GM21423 (cell line): Measurements from ENCODE around the gene MAPK1.
"Not testable (repeated sequence)": the region's sequence is repeated elsewhere in the genome, so short reads cannot be mapped to it uniquely, and the experiment has no call there.

Experiments
- ATAC-seq: cut with Tn5 transposase; IDR thresholded peaks from one replicate; pipeline ENCODE4 v1.9.1; 2021; ENCODE audit warnings: mild to moderate bottlenecking, moderate library complexity; ENCODE audit not compliant: unreplicated experiment

The MAPK1 gene

DNA sequence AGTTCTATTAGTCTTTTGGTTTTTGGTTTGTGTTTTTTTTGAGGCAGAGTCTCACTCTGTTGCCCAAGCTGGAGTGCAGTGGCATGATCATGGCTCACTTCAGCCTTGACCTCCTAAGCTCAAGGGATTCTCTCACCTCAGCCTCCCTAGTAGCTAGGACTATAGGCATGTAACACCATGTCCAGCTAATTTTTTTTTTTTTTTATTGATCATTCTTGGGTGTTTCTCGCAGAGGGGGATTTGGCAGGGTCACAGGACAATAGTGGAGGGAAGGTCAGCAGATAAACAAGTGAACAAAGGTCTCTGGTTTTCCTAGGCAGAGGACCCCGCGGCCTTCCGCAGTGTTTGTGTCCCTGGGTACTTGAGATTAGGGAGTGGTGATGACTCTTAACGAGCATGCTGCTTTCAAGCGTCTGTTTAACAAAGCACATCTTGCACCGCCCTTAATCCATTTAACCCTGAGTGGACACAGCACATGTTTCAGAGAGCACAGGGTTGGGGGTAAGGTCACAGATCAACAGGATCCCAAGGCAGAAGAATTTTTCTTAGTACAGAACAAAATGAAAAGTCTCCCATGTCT lies 15.4 kb upstream of the MAPK1 start:
- not testable (repeated sequence) for ATAC-seq

DNA sequence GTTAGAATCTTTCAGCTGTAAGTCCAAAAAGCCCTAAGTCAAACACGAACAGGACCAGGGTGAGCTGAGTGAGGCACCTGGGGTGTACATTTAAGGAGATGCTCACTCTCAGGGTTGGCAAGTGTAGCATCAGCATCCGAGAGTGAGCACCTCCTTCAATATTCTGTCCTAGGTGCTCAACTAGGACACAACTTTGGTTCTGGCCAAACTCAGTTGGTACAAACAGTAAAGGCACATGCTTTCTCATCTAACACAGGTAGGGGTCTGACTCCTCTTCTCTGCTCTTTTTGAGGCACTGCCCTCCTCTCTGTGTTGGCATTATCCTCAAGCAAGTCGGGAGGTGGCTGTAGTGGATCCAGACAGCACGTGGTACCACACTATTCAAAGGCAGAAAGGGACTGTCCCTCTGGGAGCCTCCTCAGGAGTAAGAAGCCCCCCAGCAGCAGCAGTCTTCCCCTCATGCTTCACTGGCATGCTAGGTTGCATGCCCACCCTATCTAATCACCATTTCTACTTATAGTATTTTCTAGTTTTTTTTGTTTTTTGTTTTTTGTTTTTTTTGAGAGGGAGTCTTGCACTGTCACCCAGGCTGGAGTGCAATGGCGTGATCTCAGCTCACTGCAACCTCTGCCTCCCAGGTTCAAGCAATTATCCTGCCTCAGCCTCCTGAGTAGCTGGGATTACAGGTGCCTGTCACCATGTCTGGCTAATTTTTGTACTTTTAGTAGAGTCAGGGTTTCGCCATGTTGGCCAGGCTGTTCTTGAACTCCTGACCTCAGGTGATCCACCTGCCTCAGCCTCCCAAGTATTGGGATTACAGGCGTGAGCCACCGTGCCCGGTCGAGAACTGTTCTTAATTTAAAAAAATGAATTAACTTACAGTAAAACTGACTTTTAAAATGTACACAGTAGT lies 14.7 kb upstream of the MAPK1 start:
- ATAC-seq: no peak

- no peak for ATAC-seq
Measured at GRCh38 chr22:21876486-21877176, 9.2 kb upstream of the MAPK1 start.

DNA sequence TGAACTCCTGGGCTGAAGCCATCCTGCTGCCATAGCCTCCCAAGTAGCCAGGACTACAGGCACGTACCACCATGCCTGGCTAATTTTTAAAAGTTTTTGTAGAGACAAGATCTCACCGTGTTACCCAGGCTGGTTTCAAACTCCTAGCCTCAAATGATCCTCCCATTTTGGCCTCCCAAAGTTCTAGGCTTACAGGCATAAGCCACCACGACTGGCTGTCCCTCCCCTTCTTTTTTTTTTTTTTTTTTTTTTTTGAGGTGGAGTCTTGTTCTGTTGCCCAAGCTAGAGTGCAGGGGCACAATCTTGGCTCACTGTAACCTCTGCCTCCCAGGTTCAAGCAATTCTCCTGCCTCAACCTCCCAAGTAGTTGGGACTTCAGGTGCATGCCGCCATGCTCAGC lies 7.5 kb upstream of the MAPK1 start:
- not testable (repeated sequence) for ATAC-seq

GRCh38 chr22:21873619-21874018 lies 6.2 kb upstream of the MAPK1 start:
- ATAC-seq: no peak

DNA sequence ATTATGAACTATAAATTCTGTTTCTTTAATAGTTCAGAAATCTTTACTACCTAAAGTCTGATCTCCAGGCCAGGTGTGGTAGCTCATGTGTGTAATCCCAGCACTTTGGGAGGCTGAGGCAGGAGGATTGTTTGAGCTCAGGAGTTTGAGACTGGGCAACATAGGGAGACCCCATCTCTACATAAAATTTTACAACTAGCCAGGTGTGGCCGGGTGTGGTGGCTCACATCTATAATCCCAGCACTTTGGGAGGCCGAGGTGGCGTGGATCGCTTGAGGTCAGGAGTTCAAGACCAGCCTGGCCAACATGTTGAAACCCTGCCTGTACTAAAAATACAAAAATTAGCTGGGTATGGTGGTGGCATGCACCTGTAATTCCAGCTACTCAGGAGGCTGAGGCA lies 5.3 kb upstream of the MAPK1 start:
- ATAC-seq: not testable (repeated sequence)

- ATAC-seq: no peak
Measured at GRCh38 chr22:21868651-21869050, 1.2 kb upstream of the MAPK1 start.

GRCh38 chr22:21866833-21867527 lies 465 bp downstream of the MAPK1 start:
- peak; percentile 24 for ATAC-seq

GRCh38 chr22:21865041-21865440 lies 2.4 kb downstream of the MAPK1 start:
- no peak for ATAC-seq

- ATAC-seq: no peak
Measured at GRCh38 chr22:21862386-21863245, 4.8 kb downstream of the MAPK1 start.

GRCh38 chr22:21861851-21862250 lies 5.6 kb downstream of the MAPK1 start:
- ATAC-seq: no peak

GRCh38 chr22:21861264-21861848 lies 6.1 kb downstream of the MAPK1 start:
- ATAC-seq: no peak

DNA sequence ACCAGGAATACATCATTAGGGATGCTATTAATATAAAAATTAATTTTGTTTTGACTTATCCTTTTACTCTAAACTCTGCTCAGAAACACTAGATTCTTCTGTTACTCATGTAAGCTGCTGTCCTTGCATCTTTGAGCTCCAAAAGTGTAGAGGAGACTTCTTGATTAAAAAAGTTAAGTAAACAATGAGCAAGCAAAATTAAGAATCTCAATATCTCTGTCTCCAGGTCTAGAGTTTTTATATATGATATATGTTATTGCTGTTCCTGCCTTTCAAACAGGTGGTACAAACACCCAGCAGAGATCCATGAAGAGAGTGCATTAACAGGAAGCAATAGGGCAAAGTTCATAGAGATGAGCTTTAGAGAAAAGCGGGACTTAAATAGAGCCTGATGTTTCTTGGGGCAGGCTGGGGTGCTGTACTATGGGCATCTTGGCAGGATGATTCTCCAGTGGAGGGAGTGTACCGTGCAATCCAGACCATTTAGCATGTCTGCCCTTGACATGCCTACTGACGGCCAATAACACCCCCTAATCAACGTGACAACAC lies 6.9 kb downstream of the MAPK1 start:
- no peak for ATAC-seq

DNA sequence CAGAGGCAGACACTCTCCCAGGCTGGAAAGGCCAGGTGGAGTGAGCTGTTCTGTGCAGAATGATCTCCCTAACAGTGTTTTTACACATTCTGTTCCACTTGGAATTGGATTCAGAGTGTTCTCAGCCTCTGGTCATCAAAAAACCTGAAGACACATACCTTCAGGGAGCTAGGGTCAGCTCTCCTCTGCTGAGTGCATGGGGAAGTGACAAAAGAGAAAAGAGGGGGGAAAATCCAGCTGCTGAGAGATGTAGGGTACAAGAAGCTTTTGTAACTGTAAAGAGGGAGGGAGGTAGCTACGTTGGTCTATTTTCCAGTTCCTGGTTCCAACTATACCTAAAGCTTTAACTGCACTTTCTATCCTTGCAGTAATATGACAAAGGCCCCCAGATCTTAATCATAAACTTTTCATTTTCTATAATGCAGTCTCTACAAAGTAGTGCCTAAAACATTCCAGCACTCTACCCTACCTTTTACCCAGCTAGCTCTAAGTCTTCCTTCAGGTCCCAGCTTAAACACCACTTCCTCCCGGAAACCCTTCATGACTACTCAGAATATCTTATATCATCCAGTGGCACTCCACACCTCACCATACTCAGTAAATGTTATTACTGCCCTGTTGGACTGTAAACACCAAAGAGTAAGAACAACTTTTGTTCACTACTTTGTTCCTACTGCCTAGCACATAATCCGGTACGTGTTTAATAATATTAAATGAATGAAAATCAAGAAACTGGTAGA lies 9.2 kb downstream of the MAPK1 start:
- no peak for ATAC-seq

GRCh38 chr22:21857481-21857914 lies 9.9 kb downstream of the MAPK1 start:
- ATAC-seq: no peak

- no peak for ATAC-seq
Measured at GRCh38 chr22:21856868-21857267, 10.6 kb downstream of the MAPK1 start.

- ATAC-seq: no peak
Measured at GRCh38 chr22:21856197-21856596, 11.2 kb downstream of the MAPK1 start.

GRCh38 chr22:21855676-21856075 lies 11.8 kb downstream of the MAPK1 start:
- ATAC-seq: no peak

GRCh38 chr22:21850660-21851059 lies 16.8 kb downstream of the MAPK1 start:
- ATAC-seq: no peak
